GM18861 (cell line): Measurements from ENCODE around the gene OR4D2.
"Not testable (repeated sequence)": the region's sequence is repeated elsewhere in the genome, so short reads cannot be mapped to it uniquely, and the experiment has no call there.

Experiments
- ATAC-seq: cut with Tn5 transposase; IDR thresholded peaks from one replicate; pipeline ENCODE4 v1.9.1; 2021; ENCODE audit not compliant: unreplicated experiment

The OR4D2 gene

GRCh38 chr17:58166682-58167081 lies at the start of gene OR4D2:
Gene OR4D2, plus strand, starts transcription at chr17:58166982. Its CDS starts 2,674 bp downstream, at chr17:58169656.
- ATAC-seq: no peak

GRCh38 chr17:58117382-58117781 lies 49.4 kb upstream of the OR4D2 start:
- ATAC-seq: no peak

DNA sequence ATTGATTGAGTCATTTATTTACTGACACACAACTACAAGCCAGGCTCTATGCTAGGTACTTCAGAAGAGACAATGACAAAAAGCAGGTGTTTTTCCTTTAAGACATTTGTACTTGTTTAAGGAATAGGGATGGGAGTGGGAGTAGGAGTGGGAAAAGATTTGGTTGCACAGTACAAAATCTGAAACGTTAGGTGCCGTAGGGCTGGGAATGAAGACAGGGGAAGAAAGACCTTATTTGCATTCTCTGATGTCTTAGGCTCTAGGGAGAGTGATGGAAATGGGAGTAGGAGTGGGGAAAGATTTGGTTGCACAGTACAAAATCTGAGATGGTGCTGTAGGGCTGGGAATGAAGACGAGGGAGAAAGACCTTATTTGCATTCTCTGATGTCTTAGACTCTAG lies 47.3 kb upstream of the OR4D2 start:
- ATAC-seq: no peak

GRCh38 chr17:58120195-58120822 lies 46.5 kb upstream of the OR4D2 start:
- no peak for ATAC-seq

DNA sequence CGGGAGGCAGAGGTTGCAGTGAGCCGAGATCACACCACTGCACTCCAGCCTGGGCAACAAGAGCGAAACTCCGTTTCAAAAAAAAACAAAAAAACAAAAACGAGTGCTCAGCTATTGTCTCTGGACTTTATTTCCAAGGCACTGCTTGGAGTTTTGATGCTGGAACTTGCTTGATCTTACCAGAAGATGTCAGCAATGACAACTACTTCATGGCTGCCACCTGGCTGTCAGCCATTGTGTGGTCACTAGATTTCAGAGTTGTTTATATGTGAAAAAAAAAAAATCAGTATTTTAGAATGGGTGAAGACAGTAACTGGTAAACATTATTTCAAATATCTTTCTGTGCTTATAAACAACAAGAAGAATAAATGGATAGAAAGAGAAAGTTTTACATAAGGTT lies 44.9 kb upstream of the OR4D2 start:
- no peak for ATAC-seq

GRCh38 chr17:58127846-58128245 lies 38.9 kb upstream of the OR4D2 start:
- ATAC-seq: no peak

GRCh38 chr17:58132697-58133096 lies 34.1 kb upstream of the OR4D2 start:
- ATAC-seq: not testable (repeated sequence)

GRCh38 chr17:58136669-58137279 lies 30.0 kb upstream of the OR4D2 start:
- no peak for ATAC-seq

DNA sequence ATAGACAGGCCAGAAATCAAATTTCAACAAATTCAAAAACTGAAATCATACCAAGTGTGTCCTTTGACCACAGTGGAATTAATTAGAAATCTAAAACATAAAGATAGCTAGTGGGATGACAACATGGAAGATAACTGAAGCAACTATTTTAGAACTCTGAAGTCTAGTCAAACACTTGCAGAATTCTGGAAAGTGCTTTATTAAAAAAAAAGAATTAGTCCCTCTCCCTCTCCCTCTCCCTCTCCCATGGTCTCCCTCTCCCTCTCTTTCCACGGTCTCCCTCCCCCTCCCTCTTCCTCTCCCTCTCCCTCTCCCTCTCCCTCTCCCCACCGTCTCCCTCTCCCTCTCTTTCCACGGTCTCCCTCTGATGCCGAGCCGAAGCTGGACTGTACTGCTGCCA lies 25.3 kb upstream of the OR4D2 start:
- no peak for ATAC-seq

- not testable (repeated sequence) for ATAC-seq
Measured at GRCh38 chr17:58143335-58143734, 23.4 kb upstream of the OR4D2 start.

DNA sequence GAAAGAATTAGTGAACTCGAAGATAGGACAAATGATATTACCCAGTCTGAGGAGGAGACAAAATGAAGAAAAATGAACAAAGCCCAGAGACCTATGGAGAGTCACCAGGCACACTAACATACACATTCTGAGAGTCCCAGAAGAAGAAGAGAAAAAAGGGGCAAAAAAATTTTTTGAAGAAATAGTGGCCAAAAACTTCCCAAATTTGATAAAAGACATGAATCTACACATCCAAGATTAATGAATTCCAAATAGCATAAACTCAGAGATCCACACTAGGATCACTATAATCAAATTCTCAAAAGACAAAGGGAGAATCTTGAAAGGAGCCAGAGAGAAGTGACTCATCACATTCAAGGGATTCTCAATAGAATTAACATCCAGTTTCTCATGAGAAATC lies 22.0 kb upstream of the OR4D2 start:
- ATAC-seq: no peak

GRCh38 chr17:58147930-58148434 lies 18.8 kb upstream of the OR4D2 start, which contains the start of gene OR4D1:
Gene OR4D1, plus strand, starts transcription at chr17:58148384. Its CDS starts 6,770 bp downstream, at chr17:58155154.
- ATAC-seq: no peak

GRCh38 chr17:58148609-58149008 lies 18.2 kb upstream of the OR4D2 start:
- ATAC-seq: no peak

GRCh38 chr17:58150394-58150793 lies 16.4 kb upstream of the OR4D2 start:
- ATAC-seq: no peak

GRCh38 chr17:58153046-58153445 lies 13.7 kb upstream of the OR4D2 start:
- no peak for ATAC-seq

- no peak for ATAC-seq
Measured at GRCh38 chr17:58153671-58154070, 13.1 kb upstream of the OR4D2 start.

GRCh38 chr17:58156839-58157803 lies 9.7 kb upstream of the OR4D2 start:
- no peak for ATAC-seq

GRCh38 chr17:58158181-58158580 lies 8.6 kb upstream of the OR4D2 start:
- no peak for ATAC-seq

DNA sequence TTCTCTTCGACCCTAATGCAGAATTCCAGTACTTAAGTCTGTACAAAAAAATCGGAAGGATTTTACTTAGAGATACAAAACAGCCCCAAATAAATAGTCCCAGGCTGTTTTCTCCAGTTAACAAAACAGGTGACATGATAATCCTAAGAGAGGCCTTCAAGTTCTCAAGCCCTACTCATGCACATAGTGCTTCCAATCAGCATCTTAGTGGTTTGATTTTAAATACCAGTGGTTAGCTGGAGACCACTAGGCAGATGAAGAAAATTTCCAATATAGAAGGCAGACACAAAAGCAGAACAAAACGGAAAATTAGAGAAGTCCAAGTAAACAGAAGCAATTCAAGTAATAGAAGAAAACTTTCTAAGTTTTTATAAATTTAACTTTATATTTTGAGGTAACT lies 5.2 kb upstream of the OR4D2 start:
- no peak for ATAC-seq

GRCh38 chr17:58165981-58166380 lies 801 bp upstream of the OR4D2 start:
- no peak for ATAC-seq

DNA sequence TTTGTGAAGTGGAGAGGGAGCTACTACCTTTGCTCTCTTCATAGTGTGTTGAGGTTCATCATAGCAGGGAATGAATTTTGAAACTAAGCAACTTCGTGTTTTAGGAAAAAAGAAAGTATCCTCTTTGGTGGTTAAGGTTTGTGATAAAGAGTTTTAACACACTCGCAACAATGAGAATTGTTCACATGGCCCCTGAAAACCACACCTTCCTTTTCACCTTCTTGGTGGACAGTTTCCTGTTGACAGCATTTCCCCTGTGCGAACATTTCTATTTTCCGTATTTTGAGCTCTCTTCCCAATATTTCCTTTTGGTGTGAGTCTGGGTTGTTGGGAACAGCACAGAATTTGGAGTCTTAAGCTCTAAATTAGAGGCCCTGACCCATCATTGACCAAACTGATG lies 3.8 kb downstream of the OR4D2 start:
- no peak for ATAC-seq
